SK-N-MC (cell line): ENCODE measurements around the gene ALPK1.

Experiments used
- EZH2 ChIP-seq: fragments of 200-600 bp; sonication (generic); IDR thresholded peaks from one replicate; pipeline ENCODE4 v1.6.1; 2017; ENCODE audit warnings: antibody characterized with exemption
- POLR2AphosphoS5 ChIP-seq: IDR thresholded peaks from 2 replicates; pipeline ENCODE4 v1.6.1; 2012; ENCODE audit warnings: mild to moderate bottlenecking, low read depth, low read length, borderline replicate concordance

DNA sequence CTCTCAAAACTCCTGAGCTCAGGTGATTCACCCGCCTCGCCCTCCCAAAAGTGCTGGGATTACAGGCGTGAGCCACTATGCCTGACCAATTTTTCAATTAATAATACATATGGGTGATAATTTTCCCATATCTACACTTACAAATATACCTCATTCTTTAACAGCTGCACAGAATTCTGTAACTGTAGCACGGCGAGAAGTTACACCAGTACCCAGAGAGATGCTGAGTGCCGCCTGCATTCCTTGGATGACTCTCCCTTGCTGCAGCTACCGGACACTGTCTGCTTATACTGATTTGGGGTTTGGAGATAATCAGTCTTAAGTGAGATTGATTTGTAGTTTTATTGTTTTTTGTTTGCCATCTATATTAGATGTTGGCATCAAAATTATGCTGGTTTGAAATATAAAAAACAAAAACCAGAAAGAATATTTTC lies 17.3 kb upstream of the ALPK1 start:
- no peak for TF ChIP-seq POLR2AphosphoS5
- no peak for TF ChIP-seq EZH2
